Glomerular visceral epithelial cell (primary cell): ENCODE results near the gene SCNN1A.

ENCODE experiments used
- DNase-seq: peaks from one replicate; pipeline ENCODE4 v3.0.0-alpha.2; 2016; ENCODE audit errors: extremely low spot score

The SCNN1A gene

DNA sequence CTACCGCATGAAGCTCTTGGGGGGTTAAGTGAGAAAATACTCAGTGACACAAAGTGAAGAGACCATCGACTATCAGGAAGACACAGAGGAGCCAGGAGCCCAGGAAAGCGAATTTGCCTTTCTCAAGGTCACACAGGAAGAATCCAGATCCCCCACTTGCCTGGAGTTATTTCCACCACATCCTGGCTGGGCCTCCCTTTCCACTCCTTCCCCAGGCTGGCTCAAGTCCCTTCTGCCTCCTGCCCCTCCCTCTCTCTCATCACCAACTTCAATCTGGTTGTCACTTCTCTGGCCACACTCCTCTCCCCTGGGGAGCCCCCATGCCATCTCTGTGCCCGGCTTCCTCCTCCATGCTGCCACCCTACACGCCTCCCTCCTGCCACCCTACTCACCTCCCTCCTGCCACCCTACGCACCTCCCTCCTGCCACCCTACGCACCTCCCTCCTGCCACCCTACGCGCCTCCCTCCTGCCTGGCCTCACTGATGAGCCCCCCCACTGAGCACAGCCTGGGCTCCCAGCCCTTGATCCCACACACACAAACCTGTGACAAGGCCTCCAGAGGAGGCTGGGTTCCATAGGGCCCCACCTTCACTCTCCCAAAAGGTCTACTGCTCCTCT lies 6.3 kb downstream of the SCNN1A start:
- DNase-seq = no peak

- DNase-seq = no peak
These were observed 7.1 kb downstream of the SCNN1A start for GRCh38 chr12:6367969-6368892.

DNA sequence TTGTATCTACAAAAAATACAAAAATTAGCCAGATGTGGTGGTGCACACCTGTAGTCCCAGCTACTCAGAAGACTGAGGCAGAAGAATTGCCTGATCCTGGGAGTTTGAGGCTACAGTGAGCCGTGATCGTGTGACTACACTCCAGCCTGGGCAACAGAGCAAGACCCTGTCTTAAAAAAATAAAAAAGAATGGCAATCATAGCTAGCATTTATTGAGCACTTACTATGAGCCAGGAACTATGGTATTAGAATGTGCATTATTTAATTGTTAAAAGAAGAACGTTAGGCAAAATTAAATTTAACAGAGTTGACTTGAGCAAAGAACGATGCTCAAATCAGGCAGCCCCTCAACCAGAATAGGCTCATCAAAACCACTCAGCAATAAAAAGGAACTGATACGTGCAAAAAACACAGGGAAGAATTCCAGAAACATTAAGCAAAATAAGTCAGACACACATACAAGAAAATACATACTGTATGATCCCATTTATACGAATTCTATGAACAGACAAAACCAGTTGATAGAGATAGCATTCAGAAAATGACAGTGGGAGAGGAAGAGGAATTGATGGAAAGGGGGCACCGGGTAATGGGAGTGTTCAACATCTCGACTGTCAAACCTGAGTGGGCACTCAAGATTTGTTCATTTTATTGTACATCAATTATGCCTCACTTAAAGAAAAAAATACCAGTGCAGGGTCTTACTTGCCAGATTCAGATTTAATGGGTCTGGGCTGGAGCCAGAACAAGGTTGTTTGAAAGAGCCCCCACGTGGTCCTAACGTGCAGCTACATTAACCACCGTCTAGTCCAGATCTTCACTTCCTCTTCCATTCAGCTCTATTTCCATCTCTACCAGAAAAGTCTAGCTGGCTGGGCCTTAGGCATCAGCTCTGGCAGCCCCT lies 8.0 kb downstream of the SCNN1A start:
- peak; percentile 45 for DNase-seq

GRCh38 chr12:6364044-6364374 lies 11.4 kb downstream of the SCNN1A start:
- DNase-seq = no peak

DNA sequence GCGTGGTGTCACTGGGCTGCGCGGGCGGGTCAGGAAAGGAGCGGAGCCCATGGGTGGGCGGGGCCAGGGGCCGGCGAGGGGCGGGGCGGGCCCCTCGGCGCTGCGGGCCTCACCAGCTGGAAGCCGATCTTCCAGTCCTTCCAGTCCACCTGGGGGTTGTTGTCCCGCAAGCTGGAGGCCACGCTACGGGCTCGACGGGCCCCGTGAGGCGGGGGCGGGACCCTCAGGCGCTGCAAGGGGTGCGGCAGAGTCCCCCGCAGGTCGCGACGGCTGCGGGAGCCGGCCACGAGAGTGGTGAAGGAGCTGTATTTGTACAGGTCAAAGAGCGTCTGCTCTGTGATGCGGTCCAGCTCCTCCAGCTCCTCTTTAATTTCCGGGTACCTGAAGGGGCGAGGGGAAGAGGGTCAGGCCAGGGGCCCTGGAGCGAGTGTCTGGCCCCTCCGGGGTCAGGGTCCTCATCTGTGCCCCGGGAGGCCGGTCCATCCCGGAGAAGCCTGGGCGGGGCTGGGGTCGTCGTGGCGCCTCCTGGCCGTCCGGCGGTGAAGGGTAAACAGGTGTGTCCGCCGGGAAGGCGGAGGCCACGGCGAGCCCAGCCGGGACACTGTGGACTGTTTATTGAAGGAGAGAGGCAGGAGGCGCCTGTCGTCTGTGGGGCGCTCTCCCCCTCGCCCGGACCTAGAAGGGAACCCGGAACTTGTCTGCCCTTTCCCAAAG lies 11.9 kb downstream of the SCNN1A start:
- DNase-seq = no peak

DNA sequence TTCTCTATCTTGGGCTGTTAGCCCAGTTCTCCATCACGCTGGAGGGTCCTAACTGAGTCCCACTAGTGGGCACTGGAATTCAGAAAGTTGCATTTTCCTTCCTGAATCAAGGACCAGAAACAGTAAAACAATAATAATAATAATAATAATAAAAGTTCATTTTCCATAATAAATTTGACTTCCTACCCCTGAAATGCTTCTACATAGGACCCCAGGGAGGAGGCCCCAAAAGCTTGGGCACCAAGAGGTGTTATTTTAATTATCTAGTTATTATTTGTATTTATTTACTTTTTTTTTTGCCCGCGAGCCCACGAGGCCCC lies 12.4 kb downstream of the SCNN1A start:
- DNase-seq = no peak

DNA sequence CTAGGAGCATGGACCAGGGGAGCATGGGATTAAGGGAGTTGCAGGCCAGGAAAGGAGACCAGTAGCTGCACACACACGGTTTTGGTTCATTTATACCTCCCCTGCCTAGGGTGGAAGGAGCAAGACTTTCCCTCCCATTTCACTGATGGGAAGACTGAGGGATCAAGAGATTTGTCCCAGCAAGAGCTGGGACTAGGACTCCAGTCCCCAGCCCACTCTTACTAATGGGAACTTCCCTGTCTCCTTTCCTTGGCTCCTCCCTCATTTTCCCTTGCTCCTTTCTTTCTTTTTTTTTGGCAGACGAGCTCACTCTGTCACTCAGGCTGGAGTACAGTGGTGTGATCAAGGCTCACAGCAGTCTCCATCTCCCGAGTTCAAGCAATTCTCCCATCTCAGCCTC lies 13.0 kb downstream of the SCNN1A start:
- no peak for DNase-seq

- peak; percentile 80 for DNase-seq
These were observed 13.5 kb downstream of the SCNN1A start for GRCh38 chr12:6361834-6362233.

- no peak for DNase-seq
These were observed 14.5 kb downstream of the SCNN1A start for GRCh38 chr12:6360578-6361490.

- DNase-seq = no peak
These were observed 15.2 kb downstream of the SCNN1A start for GRCh38 chr12:6360080-6360571.

- no peak for DNase-seq
These were observed 16.5 kb downstream of the SCNN1A start for GRCh38 chr12:6358881-6359280.

DNA sequence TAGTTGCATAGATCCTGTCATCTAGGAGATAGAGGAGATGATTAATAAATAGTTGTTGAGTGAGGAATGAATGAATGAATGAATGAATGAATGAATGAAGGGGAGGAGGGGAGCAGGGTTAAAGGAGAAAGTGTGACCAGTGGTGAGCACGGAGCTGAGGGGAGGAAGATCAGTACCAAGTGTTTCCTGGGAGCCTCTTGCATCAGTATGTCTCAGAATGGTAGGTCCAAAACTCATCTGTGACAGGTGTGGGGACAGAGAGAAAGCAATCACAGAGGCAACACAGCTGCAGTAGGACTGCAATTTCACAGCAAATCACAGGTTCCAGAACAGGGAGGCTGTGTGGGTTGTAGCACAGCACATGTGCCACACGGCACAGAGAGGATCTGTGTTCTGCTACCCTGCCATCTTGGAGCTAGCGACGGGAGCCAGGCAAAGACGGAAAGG lies 19.0 kb downstream of the SCNN1A start:
- no peak for DNase-seq

- no peak for DNase-seq
These were observed 19.6 kb downstream of the SCNN1A start for GRCh38 chr12:6355491-6356373.

GRCh38 chr12:6354495-6355393 lies 20.6 kb downstream of the SCNN1A start:
- no peak for DNase-seq

GRCh38 chr12:6352193-6353173 lies 22.9 kb downstream of the SCNN1A start:
- DNase-seq = no peak

- DNase-seq = no peak
These were observed 23.7 kb downstream of the SCNN1A start for GRCh38 chr12:6351622-6352021.
